ENCODE measurements around the gene POU2AF1.
"Not testable (repeated sequence)": the region's sequence is repeated elsewhere in the genome, so short reads cannot be mapped to it uniquely, and the experiment has no call there.

The POU2AF1 gene

DNA sequence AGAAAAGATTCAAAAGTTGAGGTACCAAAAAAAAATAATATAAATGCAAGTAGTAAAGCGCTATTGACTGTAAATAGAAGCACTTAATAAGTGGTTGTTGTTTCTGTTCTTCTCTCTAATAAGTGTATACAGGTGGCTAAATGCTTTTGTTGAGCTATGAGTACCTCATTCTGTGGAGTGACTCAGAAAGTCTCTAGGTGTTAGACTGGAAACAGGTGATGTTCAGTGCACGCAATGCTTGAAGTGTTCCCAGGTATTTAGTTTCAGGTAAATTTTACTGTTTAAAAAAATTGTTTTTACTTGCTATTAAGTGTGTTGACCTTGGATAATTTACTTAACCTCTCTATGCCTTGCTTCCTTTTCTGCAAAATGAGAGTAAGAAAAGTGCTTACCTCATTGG is 56.5 kb downstream of the POU2AF1 start:
- in situ Hi-C loops (cut with HindIII; ENCODE audit: low sequenced_read_pairs) = no loop called here

GRCh38 chr11:111320728-111321568 is 58.1 kb downstream of the POU2AF1 start:
- in situ Hi-C loops (cut with HindIII; ENCODE audit: low sequenced_read_pairs) = no loop called here

DNA sequence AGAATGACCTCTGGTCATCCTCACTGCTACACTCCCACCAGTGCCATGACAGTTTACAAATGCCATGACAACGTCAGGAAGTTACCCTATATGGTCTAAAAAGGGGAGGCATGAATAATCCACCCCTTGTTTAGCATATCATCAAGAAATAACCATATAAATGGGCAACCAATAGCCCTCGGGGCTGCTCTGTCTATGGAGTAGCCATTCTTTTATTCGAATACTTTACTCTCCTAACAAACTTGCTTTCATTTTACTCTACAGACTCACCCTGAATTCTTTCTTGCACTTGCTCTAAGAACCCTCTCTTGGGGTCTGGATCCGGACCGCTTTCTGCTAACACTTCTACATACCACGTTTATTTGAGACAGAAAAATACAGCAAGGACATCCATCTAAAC is 58.9 kb downstream of the POU2AF1 start:
- in situ Hi-C loops (cut with HindIII; ENCODE audit: low sequenced_read_pairs) = not testable (repeated sequence)

- in situ Hi-C loops (cut with HindIII; ENCODE audit: low sequenced_read_pairs) = no loop called here
Measured at GRCh38 chr11:111319296-111319695, 59.8 kb downstream of the POU2AF1 start.

DNA sequence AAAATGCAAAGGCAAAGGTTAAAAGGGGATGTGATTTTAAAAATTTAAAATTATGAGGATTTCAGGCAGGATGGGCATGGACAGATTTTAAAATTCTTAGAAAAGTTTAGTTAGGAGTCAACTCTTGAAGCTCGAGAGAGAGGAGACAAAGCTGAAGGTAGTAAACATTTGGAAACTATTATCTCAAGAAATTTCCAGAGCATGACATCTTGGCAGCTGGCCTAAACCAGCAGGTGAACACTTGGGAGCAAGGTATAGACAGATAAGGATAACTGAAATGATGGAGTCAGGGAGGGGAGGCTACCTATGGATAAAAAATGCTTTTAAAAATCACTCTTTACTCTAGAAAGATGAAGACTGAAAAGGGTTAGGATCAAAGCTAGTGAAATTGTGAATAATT is 67.0 kb downstream of the POU2AF1 start:
- in situ Hi-C loops (cut with HindIII; ENCODE audit: low sequenced_read_pairs) = no loop called here

GRCh38 chr11:111310723-111311122 is 68.4 kb downstream of the POU2AF1 start:
- in situ Hi-C loops (cut with HindIII; ENCODE audit: low sequenced_read_pairs) = no loop called here

DNA sequence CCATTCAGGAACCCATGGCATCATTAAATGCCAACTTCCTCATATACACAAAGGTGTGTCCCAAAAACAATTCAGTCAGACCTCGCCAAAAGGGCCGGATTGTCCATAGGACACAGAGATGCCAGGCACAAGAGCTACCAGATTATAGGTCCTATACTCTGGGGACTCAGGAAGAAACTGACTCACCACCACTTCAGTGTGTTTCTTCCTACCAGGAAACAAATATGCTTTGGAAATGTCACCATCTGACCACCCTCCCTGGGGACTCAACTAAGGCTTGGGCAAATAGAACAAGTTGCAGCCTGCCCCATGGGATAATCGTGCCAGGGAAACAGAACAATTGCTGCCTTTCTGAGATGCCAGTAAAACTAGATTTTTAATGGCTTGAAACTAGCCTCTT is 69.0 kb downstream of the POU2AF1 start:
- in situ Hi-C loops (cut with HindIII; ENCODE audit: low sequenced_read_pairs) = no loop called here

DNA sequence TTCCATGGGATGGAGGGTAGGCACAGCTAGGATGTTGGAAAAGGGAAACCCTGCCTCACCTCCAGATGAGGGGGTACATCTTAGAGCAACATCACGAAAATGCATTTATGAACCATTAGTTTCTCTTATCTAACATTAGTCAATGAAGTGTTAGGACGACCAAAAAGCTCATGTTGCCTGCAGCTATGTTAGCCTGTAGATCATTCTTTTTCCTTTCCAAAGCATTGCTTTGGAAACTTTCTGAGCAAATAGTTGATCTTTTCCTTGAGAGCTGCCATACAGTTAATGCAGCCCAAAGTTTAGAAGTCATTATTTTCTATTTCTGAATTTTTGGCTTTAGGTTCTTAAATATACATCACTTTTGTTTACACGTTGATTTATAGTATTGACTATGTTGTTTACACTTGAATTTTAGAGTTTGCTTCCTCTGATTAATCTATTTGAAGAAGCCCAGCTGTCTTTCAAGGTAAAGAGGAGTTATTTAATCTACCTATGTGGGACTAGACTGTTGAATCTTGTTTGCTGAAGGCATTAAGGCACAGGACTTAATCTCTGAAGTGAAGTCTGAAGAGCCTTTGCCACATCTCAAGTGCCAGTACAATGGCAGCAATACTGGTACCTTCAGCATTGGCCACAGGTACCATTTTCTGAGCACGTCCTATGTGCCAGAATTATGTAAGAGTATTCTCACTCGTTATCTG is 69.7 kb downstream of the POU2AF1 start:
- in situ Hi-C loops (cut with HindIII; ENCODE audit: low sequenced_read_pairs) = no loop called here

GRCh38 chr11:111308140-111308539 is 70.9 kb downstream of the POU2AF1 start:
- in situ Hi-C loops (cut with HindIII; ENCODE audit: low sequenced_read_pairs) = no loop called here

DNA sequence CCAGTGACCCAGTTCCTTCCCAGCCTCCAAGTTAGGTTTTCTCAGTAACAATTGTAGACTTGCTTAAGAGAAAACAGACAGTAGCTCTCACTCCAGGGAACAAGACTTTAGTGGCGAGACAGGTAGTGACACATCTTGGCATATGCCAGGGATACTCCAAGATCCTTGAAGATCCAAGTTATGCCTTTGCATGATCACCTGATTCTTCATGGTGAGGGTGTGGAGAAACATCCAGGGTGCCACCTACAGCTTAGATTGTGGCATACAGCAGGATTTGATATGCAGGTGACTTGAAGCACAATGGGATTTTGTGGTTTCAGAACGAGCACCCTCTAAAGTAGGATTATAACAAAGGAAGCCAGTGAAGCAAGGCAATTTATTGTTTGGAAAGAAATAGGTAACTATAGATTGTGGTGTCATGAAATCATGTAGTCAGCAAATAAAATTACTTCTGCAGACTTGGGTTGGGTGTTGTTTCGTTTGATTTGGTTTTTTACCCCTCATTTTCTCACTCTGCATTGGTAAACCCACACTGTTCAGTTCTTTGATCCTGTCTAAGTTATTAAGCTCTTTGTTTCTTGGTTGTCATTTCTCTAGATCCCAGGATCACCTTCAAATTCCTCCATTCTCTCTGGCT is 71.5 kb downstream of the POU2AF1 start:
- in situ Hi-C loops (cut with HindIII; ENCODE audit: low sequenced_read_pairs) = no loop called here

GRCh38 chr11:111306321-111306720 is 72.8 kb downstream of the POU2AF1 start:
- in situ Hi-C loops (cut with HindIII; ENCODE audit: low sequenced_read_pairs) = no loop called here

- in situ Hi-C loops (cut with HindIII; ENCODE audit: low sequenced_read_pairs) = no loop called here
Measured at GRCh38 chr11:111305876-111306275, 73.2 kb downstream of the POU2AF1 start.

DNA sequence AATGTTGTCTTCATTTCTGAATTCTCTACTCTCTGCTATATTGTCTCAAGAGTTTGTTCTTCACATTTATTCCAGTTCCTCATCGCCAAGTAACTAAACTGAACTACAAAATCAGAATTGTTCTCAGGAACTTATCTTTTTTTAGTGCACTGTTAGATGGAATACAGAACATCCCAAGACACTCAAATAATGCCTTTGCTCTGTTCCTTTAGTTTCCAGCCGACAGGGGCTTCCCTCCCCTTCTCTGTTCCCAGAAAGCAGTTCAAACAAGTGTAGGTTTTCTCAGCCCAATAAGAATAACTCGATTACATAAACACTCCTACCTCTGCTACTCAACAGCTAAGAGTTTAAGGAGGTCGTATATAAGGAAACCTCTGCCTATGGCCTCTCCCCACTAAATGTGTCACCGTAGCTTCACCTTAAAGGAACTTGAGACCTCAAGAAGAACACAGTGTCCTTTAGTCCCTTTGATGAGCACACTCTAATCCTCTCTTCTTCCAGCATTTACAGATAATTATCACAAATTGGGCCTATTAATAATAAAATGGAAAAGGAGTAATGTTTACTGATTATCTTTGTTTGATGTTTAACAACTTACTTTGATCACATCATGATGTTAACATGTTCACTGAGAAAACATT is 73.8 kb downstream of the POU2AF1 start:
- in situ Hi-C loops (cut with HindIII; ENCODE audit: low sequenced_read_pairs) = no loop called here

DNA sequence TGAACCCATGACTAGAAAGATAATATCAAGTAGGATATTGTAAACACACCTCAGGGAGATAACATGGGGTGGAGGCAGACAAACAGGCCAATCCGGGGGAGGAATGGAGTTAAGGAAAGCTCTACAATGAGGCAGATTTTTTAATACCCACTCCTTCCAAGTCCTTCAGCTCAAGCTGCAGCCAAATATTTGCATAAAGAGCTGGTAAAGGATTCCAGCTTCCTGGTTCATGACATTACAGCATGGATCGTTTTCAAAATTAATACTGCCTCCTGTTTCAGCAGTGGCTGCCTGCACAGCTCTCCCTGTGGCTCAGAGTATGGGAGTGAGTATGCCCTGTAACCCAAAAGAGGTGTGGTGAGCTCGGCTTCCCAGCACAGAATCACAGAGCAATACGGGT is 75.6 kb downstream of the POU2AF1 start:
- in situ Hi-C loops (cut with HindIII; ENCODE audit: low sequenced_read_pairs) = no loop called here

GRCh38 chr11:111302298-111302697 is 76.8 kb downstream of the POU2AF1 start:
- in situ Hi-C loops (cut with HindIII; ENCODE audit: low sequenced_read_pairs) = no loop called here

Data from DLD1 (cell line).